Mammary epithelial cell (primary cell): Measurements from ENCODE around the gene APOE.

Experiments used
- CTCF ChIP-seq, 2 donors: IDR thresholded peaks in 1 of 2; conservative IDR thresholded peaks in 1 of 2; 2 replicates each; pipeline ENCODE4 v1.5.1; 2011 to 2012; ENCODE audit warnings: inconsistent platforms in 2 of 2, low read length in 2 of 2, mild to moderate bottlenecking in 2 of 2, control low read depth in 1 of 2, low read depth in 1 of 2; ENCODE audit not compliant: insufficient read depth in 1 of 2; ENCODE audit errors: extremely low read depth in 1 of 2
- EZH2 ChIP-seq: IDR thresholded peaks from 2 replicates; pipeline ENCODE4 v1.6.1; 2012; ENCODE audit warnings: low read length, inconsistent platforms, borderline replicate concordance

GRCh38 chr19:44891016-44891882, 14.3 kb upstream of the APOE start, which contains the start of gene TOMM40:
- TF ChIP-seq CTCF (conservative IDR thresholded peaks at IDR 0.05 in 1 of 2, IDR thresholded peaks at IDR 0.05 in 1 of 2; ENCODE audit: extremely low read depth in 1 of 2, insufficient read depth in 1 of 2, low read depth in 1 of 2, low read length in 2 of 2) (no peak), EZH2 (no peak)
